SK-N-SH treated with all-trans-retinoic acid at 6 μM for 48 hours (cell line): ENCODE data around the gene PRF1.

Experiments
- ATAC-seq: fragments of 200-7000 bp; cut with Tn5 transposase; 3 replicates; pipeline ENCODE4 v1.9.1; 2020; ENCODE audit warnings: mild to moderate bottlenecking, moderate library complexity
- ARNTL ChIP-seq: fragments of 450-650 bp; formaldehyde crosslinking; IDR thresholded peaks from 2 replicates; pipeline ENCODE4 v1.5.0; 2020; ENCODE audit warnings: low read depth, mild to moderate bottlenecking, moderate library complexity, borderline replicate concordance
- BACH2 ChIP-seq: fragments of 250-450 bp; sonication (Bioruptor Pico); IDR thresholded peaks from 2 replicates; pipeline ENCODE4 v1.9.0; 2021; ENCODE audit warnings: mild to moderate bottlenecking, borderline replicate concordance
- CSDC2 ChIP-seq: fragments of 250-450 bp; sonication (Bioruptor Pico); IDR thresholded peaks from 2 replicates; pipeline ENCODE4 v1.5.0; 2020; ENCODE audit warnings: mild to moderate bottlenecking, moderate library complexity
- CSRNP3 ChIP-seq: fragments of 250-450 bp; sonication (Bioruptor Pico); IDR thresholded peaks from 2 replicates; pipeline ENCODE4 v1.5.1; 2021; ENCODE audit warnings: mild to moderate bottlenecking, moderate library complexity
- ESRRG ChIP-seq: fragments of 250-450 bp; sonication (Bioruptor Pico); IDR thresholded peaks from 2 replicates; pipeline ENCODE4 v1.6.1; 2021; ENCODE audit warnings: mild to moderate bottlenecking
- GLIS3 ChIP-seq: fragments of 250-450 bp; sonication (Bioruptor Pico); IDR thresholded peaks from 2 replicates; pipeline ENCODE4 v1.5.0; 2020; ENCODE audit warnings: mild to moderate bottlenecking, moderate library complexity
- ISL1 ChIP-seq: fragments of 250-450 bp; sonication (Bioruptor Pico); IDR thresholded peaks from 2 replicates; pipeline ENCODE4 v2.1.2; 2022; ENCODE audit warnings: mild to moderate bottlenecking, moderate library complexity
- OSR1 ChIP-seq: fragments of 250-450 bp; sonication (Bioruptor Pico); IDR thresholded peaks from 2 replicates; pipeline ENCODE4 v1.8.0; 2022; ENCODE audit warnings: moderate library complexity, mild to moderate bottlenecking, inconsistent platforms
- POU6F1 ChIP-seq: fragments of 250-450 bp; sonication (Bioruptor Pico); IDR thresholded peaks from 2 replicates; pipeline ENCODE4 v1.8.0; 2021; ENCODE audit warnings: low read depth, mild to moderate bottlenecking, moderate library complexity, borderline replicate concordance
- PPARA ChIP-seq: fragments of 250-450 bp; sonication (Bioruptor Pico); IDR thresholded peaks from 2 replicates; pipeline ENCODE4 v1.5.0; 2020; ENCODE audit warnings: mild to moderate bottlenecking, borderline replicate concordance
- RARB ChIP-seq: fragments of 250-450 bp; sonication (Bioruptor Pico); IDR thresholded peaks from 2 replicates; pipeline ENCODE4 v1.8.0; 2021; ENCODE audit warnings: mild to moderate bottlenecking, moderate library complexity
- TCF4 ChIP-seq: fragments of 250-450 bp; sonication (Bioruptor Pico); IDR thresholded peaks from 2 replicates; pipeline ENCODE4 v1.8.0; 2021; ENCODE audit warnings: mild to moderate bottlenecking, moderate library complexity, borderline replicate concordance
- TOX ChIP-seq: fragments of 250-450 bp; sonication (Bioruptor Pico); IDR thresholded peaks from 2 replicates; pipeline ENCODE4 v1.8.0; 2021; ENCODE audit warnings: mild to moderate bottlenecking, moderate library complexity, borderline replicate concordance
- ZFP3 ChIP-seq: fragments of 250-450 bp; sonication (Bioruptor Pico); IDR thresholded peaks from 2 replicates; pipeline ENCODE4 v1.5.0; 2020; ENCODE audit warnings: mild to moderate bottlenecking, moderate library complexity
- ZFP30 ChIP-seq: fragments of 450-650 bp; formaldehyde crosslinking; IDR thresholded peaks from 2 replicates; pipeline ENCODE4 v1.5.0; 2022; ENCODE audit warnings: mild to moderate bottlenecking, moderate library complexity
- ZNF565 ChIP-seq: fragments of 450-650 bp; formaldehyde crosslinking; conservative IDR thresholded peaks from 2 replicates; pipeline ENCODE4 v1.5.0; 2020; ENCODE audit warnings: low read depth, mild to moderate bottlenecking, moderate library complexity
- ZNF8 ChIP-seq: fragments of 450-650 bp; formaldehyde crosslinking; IDR thresholded peaks from 2 replicates; pipeline ENCODE4 v1.5.0; 2020; ENCODE audit warnings: mild to moderate bottlenecking, moderate library complexity
- TF ChIP-seq, protein P1 (sequence below): fragments of 250-450 bp; sonication (Bioruptor Pico); IDR thresholded peaks from 2 replicates; pipeline ENCODE4 v1.5.0; 2020; ENCODE audit warnings: mild to moderate bottlenecking, moderate library complexity
- TF ChIP-seq, protein P2 (sequence below): fragments of 250-450 bp; sonication (Bioruptor Pico); IDR thresholded peaks from 2 replicates; pipeline ENCODE4 v1.5.1; 2020; ENCODE audit warnings: low read depth, mild to moderate bottlenecking, moderate library complexity
- TF ChIP-seq, protein P3 (sequence below): fragments of 250-450 bp; sonication (Bioruptor Pico); IDR thresholded peaks from 2 replicates; pipeline ENCODE4 v1.8.0; 2020; ENCODE audit warnings: mild to moderate bottlenecking, moderate library complexity, borderline replicate concordance

PRF1 gene

DNA sequence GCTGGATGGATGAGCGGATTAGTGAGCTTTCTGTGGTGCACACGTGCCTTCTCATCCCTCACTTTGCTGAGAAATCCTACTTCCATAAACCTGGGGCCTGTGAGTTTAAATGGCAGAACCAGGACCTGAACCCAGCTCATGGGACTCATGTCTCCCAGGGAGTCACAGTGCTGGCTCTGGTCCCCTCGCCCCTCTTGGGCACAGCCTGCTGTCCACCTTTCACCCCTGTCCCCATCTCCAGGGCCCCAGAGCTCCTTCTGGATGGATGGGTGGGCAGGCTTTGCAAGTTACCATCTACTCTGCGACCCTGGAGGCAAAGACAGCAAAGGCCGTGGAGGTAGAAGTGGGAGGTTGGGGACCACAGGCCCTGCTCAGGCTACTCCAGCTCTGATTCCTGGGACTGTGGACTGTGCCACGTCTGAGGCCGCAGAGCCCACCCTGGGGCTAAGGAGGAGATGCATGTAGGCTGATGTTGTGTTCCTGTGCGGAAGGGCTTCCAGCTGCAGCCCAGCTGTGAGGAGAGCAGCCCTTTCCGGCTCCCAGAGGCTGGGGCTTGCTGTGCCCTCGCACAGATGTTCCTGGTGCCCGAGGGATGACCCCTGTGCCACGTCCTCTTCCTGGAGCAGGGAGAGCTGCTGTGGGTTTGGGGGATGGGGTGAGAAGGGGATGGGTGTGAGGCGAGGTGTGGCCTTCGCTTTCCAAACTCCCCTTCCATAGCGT lies 40.3 kb downstream of the PRF1 start:
- ATAC-seq, result peak; percentile 20; the same call in 1 of the 3 replicates
- TF ChIP-seq CSRNP3 (CRISPR knock-in tag) (no peak), BACH2 (CRISPR knock-in tag) (no peak), ARNTL (CRISPR knock-in tag) (no peak), TCF4 (CRISPR knock-in tag) (peak; percentile 67; the same call in 1 of the 2 replicates), ZNF8 (CRISPR knock-in tag) (0 out of 2 replicates have a peak, but pooled peaks have one; percentile 38), ESRRG (CRISPR knock-in tag) (no peak), POU6F1 (CRISPR knock-in tag) (no peak), ZNF565 (CRISPR knock-in tag) (no peak), PPARA (CRISPR knock-in tag) (no peak), OSR1 (CRISPR knock-in tag) (no peak), CSDC2 (CRISPR knock-in tag) (no peak), RARB (CRISPR knock-in tag) (no peak), ISL1 (CRISPR knock-in tag) (no peak), TOX (CRISPR knock-in tag) (no peak)
- TF ChIP-seq, protein P1, sequence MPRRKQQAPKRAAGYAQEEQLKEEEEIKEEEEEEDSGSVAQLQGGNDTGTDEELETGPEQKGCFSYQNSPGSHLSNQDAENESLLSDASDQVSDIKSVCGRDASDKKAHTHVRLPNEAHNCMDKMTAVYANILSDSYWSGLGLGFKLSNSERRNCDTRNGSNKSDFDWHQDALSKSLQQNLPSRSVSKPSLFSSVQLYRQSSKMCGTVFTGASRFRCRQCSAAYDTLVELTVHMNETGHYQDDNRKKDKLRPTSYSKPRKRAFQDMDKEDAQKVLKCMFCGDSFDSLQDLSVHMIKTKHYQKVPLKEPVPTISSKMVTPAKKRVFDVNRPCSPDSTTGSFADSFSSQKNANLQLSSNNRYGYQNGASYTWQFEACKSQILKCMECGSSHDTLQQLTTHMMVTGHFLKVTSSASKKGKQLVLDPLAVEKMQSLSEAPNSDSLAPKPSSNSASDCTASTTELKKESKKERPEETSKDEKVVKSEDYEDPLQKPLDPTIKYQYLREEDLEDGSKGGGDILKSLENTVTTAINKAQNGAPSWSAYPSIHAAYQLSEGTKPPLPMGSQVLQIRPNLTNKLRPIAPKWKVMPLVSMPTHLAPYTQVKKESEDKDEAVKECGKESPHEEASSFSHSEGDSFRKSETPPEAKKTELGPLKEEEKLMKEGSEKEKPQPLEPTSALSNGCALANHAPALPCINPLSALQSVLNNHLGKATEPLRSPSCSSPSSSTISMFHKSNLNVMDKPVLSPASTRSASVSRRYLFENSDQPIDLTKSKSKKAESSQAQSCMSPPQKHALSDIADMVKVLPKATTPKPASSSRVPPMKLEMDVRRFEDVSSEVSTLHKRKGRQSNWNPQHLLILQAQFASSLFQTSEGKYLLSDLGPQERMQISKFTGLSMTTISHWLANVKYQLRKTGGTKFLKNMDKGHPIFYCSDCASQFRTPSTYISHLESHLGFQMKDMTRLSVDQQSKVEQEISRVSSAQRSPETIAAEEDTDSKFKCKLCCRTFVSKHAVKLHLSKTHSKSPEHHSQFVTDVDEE (CRISPR knock-in tag), result no peak
- TF ChIP-seq, protein P2, sequence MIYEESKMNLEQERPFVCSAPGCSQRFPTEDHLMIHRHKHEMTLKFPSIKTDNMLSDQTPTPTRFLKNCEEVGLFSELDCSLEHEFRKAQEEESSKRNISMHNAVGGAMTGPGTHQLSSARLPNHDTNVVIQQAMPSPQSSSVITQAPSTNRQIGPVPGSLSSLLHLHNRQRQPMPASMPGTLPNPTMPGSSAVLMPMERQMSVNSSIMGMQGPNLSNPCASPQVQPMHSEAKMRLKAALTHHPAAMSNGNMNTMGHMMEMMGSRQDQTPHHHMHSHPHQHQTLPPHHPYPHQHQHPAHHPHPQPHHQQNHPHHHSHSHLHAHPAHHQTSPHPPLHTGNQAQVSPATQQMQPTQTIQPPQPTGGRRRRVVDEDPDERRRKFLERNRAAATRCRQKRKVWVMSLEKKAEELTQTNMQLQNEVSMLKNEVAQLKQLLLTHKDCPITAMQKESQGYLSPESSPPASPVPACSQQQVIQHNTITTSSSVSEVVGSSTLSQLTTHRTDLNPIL, result no peak
- TF ChIP-seq, protein P3, sequence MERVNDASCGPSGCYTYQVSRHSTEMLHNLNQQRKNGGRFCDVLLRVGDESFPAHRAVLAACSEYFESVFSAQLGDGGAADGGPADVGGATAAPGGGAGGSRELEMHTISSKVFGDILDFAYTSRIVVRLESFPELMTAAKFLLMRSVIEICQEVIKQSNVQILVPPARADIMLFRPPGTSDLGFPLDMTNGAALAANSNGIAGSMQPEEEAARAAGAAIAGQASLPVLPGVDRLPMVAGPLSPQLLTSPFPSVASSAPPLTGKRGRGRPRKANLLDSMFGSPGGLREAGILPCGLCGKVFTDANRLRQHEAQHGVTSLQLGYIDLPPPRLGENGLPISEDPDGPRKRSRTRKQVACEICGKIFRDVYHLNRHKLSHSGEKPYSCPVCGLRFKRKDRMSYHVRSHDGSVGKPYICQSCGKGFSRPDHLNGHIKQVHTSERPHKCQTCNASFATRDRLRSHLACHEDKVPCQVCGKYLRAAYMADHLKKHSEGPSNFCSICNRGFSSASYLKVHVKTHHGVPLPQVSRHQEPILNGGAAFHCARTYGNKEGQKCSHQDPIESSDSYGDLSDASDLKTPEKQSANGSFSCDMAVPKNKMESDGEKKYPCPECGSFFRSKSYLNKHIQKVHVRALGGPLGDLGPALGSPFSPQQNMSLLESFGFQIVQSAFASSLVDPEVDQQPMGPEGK (CRISPR knock-in tag), result no peak
- TF ChIP-seq, all 23 proteins: peak for 2

- TF ChIP-seq RARB (CRISPR knock-in tag) (no peak), PPARA (CRISPR knock-in tag) (no peak), TCF4 (CRISPR knock-in tag) (no peak), ZFP30 (CRISPR knock-in tag) (no peak), CSRNP3 (CRISPR knock-in tag) (no peak), POU6F1 (CRISPR knock-in tag) (no peak), ESRRG (CRISPR knock-in tag) (no peak), ARNTL (CRISPR knock-in tag) (no peak), ZFP3 (CRISPR knock-in tag) (no peak), ZNF8 (CRISPR knock-in tag) (no peak), GLIS3 (CRISPR knock-in tag) (no peak), BACH2 (CRISPR knock-in tag) (no peak), ZNF565 (CRISPR knock-in tag) (no peak), OSR1 (CRISPR knock-in tag) (no peak), TOX (CRISPR knock-in tag) (no peak), ISL1 (CRISPR knock-in tag) (no peak)
- TF ChIP-seq, protein P1 (CRISPR knock-in tag), result no peak
- no peak for ATAC-seq
Observed at GRCh38 chr10:70561558-70561957, 41.0 kb downstream of the PRF1 start.
